ENCODE results near the gene ZEB1. TPM values are rescaled to one million over a fixed set of nuclear protein-coding genes. Genes with fewer than 3 reads are reported as not detected.
"Not testable (repeated sequence)": the region's sequence is repeated elsewhere in the genome, so short reads cannot be mapped to it uniquely, and the experiment has no call there.

Gene ZEB1
- total RNA-seq, 4 donors from 2014 or later: 51.7 to 67.7 (median 57.9) TPM

- no peaks in the 10 kb centered on the region for H3K36me3 ChIP-seq
- WGBS, 2 donors: 97 to 98% methylated on average over 5 of the region's 5 CpGs
- DNase-seq: no peak
- no peak overlapping the region for H3K27ac ChIP-seq
- H3K27me3 ChIP-seq: no peaks in the 10 kb centered on the region
- TF ChIP-seq, protein P1, sequence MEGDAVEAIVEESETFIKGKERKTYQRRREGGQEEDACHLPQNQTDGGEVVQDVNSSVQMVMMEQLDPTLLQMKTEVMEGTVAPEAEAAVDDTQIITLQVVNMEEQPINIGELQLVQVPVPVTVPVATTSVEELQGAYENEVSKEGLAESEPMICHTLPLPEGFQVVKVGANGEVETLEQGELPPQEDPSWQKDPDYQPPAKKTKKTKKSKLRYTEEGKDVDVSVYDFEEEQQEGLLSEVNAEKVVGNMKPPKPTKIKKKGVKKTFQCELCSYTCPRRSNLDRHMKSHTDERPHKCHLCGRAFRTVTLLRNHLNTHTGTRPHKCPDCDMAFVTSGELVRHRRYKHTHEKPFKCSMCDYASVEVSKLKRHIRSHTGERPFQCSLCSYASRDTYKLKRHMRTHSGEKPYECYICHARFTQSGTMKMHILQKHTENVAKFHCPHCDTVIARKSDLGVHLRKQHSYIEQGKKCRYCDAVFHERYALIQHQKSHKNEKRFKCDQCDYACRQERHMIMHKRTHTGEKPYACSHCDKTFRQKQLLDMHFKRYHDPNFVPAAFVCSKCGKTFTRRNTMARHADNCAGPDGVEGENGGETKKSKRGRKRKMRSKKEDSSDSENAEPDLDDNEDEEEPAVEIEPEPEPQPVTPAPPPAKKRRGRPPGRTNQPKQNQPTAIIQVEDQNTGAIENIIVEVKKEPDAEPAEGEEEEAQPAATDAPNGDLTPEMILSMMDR (IDR thresholded peaks at IDR 0.05): no peak
- no peak for TF ChIP-seq POLR2A (IDR thresholded peaks at IDR 0.05)
- no peak overlapping the region for H3K4me3 ChIP-seq (replicated peaks in 1 of 3)
- H3K9me3 ChIP-seq: no peaks in the 10 kb centered on the region
- intact Hi-C loops (cut with DNase I): no loop called here
- H3K4me1 ChIP-seq: peaks cover 10 to 23% of the 10 kb centered on the region in 2 donors
Observed at GRCh38 chr10:31399171-31399570, 80.2 kb downstream of the ZEB1 start.

GRCh38 chr10:31399631-31400030, 80.6 kb downstream of the ZEB1 start:
- Histone ChIP-seq H3K4me3 (replicated peaks in 1 of 3) (no peak overlapping the region), H3K9me3 (no peaks in the 10 kb centered on the region), H3K27me3 (no peaks in the 10 kb centered on the region), H3K4me1 (peaks cover 10 to 23% of the 10 kb centered on the region in 2 donors), H3K36me3 (no peaks in the 10 kb centered on the region), H3K27ac (no peak overlapping the region)
- intact Hi-C loops (cut with DNase I): no loop called here
- no peak for TF ChIP-seq POLR2A (IDR thresholded peaks at IDR 0.05)
- TF ChIP-seq, protein P1 (IDR thresholded peaks at IDR 0.05): no peak
- DNase-seq: peak; percentile 63 to 69

- Histone ChIP-seq H3K27ac (no peak overlapping the region), H3K4me3 (replicated peaks in 1 of 3) (no peak overlapping the region), H3K4me1 (peaks cover 10 to 23% of the 10 kb centered on the region in 2 donors), H3K27me3 (no peaks in the 10 kb centered on the region), H3K36me3 (no peaks in the 10 kb centered on the region), H3K9me3 (no peaks in the 10 kb centered on the region)
- peak; percentile 23 to 30 for DNase-seq
- TF ChIP-seq, protein P1 (IDR thresholded peaks at IDR 0.05): no peak
- no peak for TF ChIP-seq POLR2A (IDR thresholded peaks at IDR 0.05)
- 40 to 42% methylated on average over 3 of the region's 3 CpGs for WGBS, 2 donors
- intact Hi-C loops (cut with DNase I): no loop called here
Observed at GRCh38 chr10:31401287-31401686, 82.3 kb downstream of the ZEB1 start.

DNA sequence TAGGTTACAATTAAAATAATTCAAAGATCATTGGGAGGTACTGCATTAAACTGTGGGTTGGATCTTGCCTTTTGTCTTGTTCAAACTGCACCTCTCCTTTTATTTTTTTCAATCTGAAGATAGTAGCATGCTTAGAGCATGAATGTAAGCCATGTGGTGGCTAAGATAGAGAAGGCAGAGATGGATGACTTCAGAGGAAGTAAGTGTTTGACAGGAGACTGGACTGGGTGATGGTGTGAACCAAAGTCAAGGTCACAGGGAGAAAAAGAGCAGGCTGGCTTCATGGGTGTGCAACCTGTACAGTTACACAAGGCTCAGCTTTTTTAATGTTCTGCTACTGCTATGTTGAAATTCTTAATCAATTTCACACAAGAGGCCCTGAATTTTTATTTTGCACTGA, 85.6 kb downstream of the ZEB1 start:
- H3K36me3 ChIP-seq: no peaks in the 10 kb centered on the region
- peaks cover 10 to 23% of the 10 kb centered on the region in 2 donors for H3K4me1 ChIP-seq
- H3K4me3 ChIP-seq (replicated peaks in 1 of 3): no peak overlapping the region
- intact Hi-C loops (cut with DNase I): no loop called here
- H3K27ac ChIP-seq: no peak overlapping the region
- no peaks in the 10 kb centered on the region for H3K9me3 ChIP-seq
- TF ChIP-seq, protein P1 (IDR thresholded peaks at IDR 0.05): no peak
- TF ChIP-seq POLR2A (IDR thresholded peaks at IDR 0.05): no peak
- H3K27me3 ChIP-seq: no peaks in the 10 kb centered on the region
- DNase-seq: no peak

GRCh38 chr10:31405829-31406228, 86.8 kb downstream of the ZEB1 start:
- H3K27me3 ChIP-seq; H3K9me3 ChIP-seq; H3K4me3 ChIP-seq (replicated peaks in 1 of 3); intact Hi-C loops (cut with DNase I); H3K27ac ChIP-seq; H3K36me3 ChIP-seq; DNase-seq: not testable (repeated sequence)
- WGBS, 2 donors: 95 to 99% methylated on average over 3 of the region's 3 CpGs
- peaks cover 6 to 23% of the 10 kb centered on the region in 2 donors for H3K4me1 ChIP-seq

- H3K4me1 ChIP-seq; H3K27me3 ChIP-seq; H3K36me3 ChIP-seq; H3K9me3 ChIP-seq; intact Hi-C loops (cut with DNase I); H3K27ac ChIP-seq; DNase-seq; H3K4me3 ChIP-seq (replicated peaks in 1 of 3): not testable (repeated sequence)
- 92 to 95% methylated on average over 2 of the region's 2 CpGs for WGBS, 2 donors
Observed at GRCh38 chr10:31412397-31412796, 93.4 kb downstream of the ZEB1 start.
